ENCODE results near the gene CNTNAP3B. TPM values are rescaled to one million over a fixed set of nuclear protein-coding genes. Genes with fewer than 3 reads are reported as not detected.
"Not testable (repeated sequence)": the region's sequence is repeated elsewhere in the genome, so short reads cannot be mapped to it uniquely, and the experiment has no call there.

CNTNAP3B gene
- total RNA-seq, 2 donors from 2014 or later = 4.7 to 6.1 TPM

GRCh38 chr9:42071026-42071425 lies 58.2 kb downstream of the CNTNAP3B start:
- not testable (repeated sequence) for H3K27ac Mint-ChIP-seq; H3K4me1 ChIP-seq (ENCODE audit: control insufficient read depth, insufficient read depth, low read length); H3K4me3 ChIP-seq (ENCODE audit: low read length)

GRCh38 chr9:42070035-42070799 lies 59.0 kb downstream of the CNTNAP3B start:
- not testable (repeated sequence) for DNase-seq; H3K9me3 ChIP-seq (ENCODE audit: control insufficient read depth, low read length); H3K27me3 ChIP-seq (ENCODE audit: control insufficient read depth, insufficient read depth, low read length, poor library complexity, severe bottlenecking); H3K4me1 Mint-ChIP-seq; H3K9me3 Mint-ChIP-seq; H3K4me3 Mint-ChIP-seq; H3K27ac Mint-ChIP-seq; H3K4me3 ChIP-seq (ENCODE audit: low read length); H3K36me3 Mint-ChIP-seq (ENCODE audit: low read depth); H3K4me1 ChIP-seq (ENCODE audit: control insufficient read depth, insufficient read depth, low read length); H3K9ac ChIP-seq (ENCODE audit: extremely low read depth, low read length, poor library complexity, severe bottlenecking); H3K27me3 Mint-ChIP-seq (ENCODE audit: insufficient read depth); H3K27ac ChIP-seq (ENCODE audit: low read depth, low read length); H3K36me3 ChIP-seq (ENCODE audit: control insufficient read depth, insufficient read depth, low read length)
- WGBS, 2 experiments (ENCODE audit: insufficient coverage in 1 of 2, insufficient read length in 1 of 2) = no CpG with 5 or more reads among the region's 11 CpGs

More at GRCh38 chr9:42071026-42071425, 58.2 kb downstream of the CNTNAP3B start:
- H3K9ac ChIP-seq (ENCODE audit: extremely low read depth, low read length, poor library complexity, severe bottlenecking); H3K27me3 Mint-ChIP-seq (ENCODE audit: insufficient read depth); H3K27me3 ChIP-seq (ENCODE audit: control insufficient read depth, insufficient read depth, low read length, poor library complexity, severe bottlenecking); H3K9me3 Mint-ChIP-seq; H3K4me1 Mint-ChIP-seq; H3K4me3 Mint-ChIP-seq; H3K27ac ChIP-seq (ENCODE audit: low read depth, low read length); DNase-seq; H3K36me3 Mint-ChIP-seq (ENCODE audit: low read depth); H3K9me3 ChIP-seq (ENCODE audit: control insufficient read depth, low read length); H3K36me3 ChIP-seq (ENCODE audit: control insufficient read depth, insufficient read depth, low read length): not testable (repeated sequence)
- no CpG with 5 or more reads among the region's 4 CpGs for WGBS, 2 experiments (ENCODE audit: insufficient coverage in 1 of 2, insufficient read length in 1 of 2)

- no CpG with 5 or more reads among the region's 1 CpG for WGBS, 2 experiments (ENCODE audit: insufficient coverage in 1 of 2, insufficient read length in 1 of 2)
- not testable (repeated sequence) for H3K27ac ChIP-seq (ENCODE audit: low read depth, low read length); H3K4me1 ChIP-seq (ENCODE audit: control insufficient read depth, insufficient read depth, low read length); H3K4me3 ChIP-seq (ENCODE audit: low read length); H3K4me3 Mint-ChIP-seq; H3K36me3 Mint-ChIP-seq (ENCODE audit: low read depth); H3K27me3 Mint-ChIP-seq (ENCODE audit: insufficient read depth); H3K27ac Mint-ChIP-seq; H3K27me3 ChIP-seq (ENCODE audit: control insufficient read depth, insufficient read depth, low read length, poor library complexity, severe bottlenecking); H3K4me1 Mint-ChIP-seq; H3K9me3 ChIP-seq (ENCODE audit: control insufficient read depth, low read length); H3K36me3 ChIP-seq (ENCODE audit: control insufficient read depth, insufficient read depth, low read length); H3K9me3 Mint-ChIP-seq; H3K9ac ChIP-seq (ENCODE audit: extremely low read depth, low read length, poor library complexity, severe bottlenecking); DNase-seq
Observed at GRCh38 chr9:42053874-42054273, 75.4 kb downstream of the CNTNAP3B start.

GRCh38 chr9:42050701-42051100 lies 78.5 kb downstream of the CNTNAP3B start:
- not testable (repeated sequence) for H3K27me3 ChIP-seq (ENCODE audit: control insufficient read depth, insufficient read depth, low read length, poor library complexity, severe bottlenecking)
- WGBS, 2 experiments (ENCODE audit: insufficient coverage in 1 of 2, insufficient read length in 1 of 2) = no CpG with 5 or more reads among the region's 2 CpGs

GRCh38 chr9:42044422-42045010 lies 84.7 kb downstream of the CNTNAP3B start:
- H3K9me3 Mint-ChIP-seq; H3K27ac Mint-ChIP-seq; DNase-seq; H3K27ac ChIP-seq (ENCODE audit: low read depth, low read length); H3K4me1 Mint-ChIP-seq; H3K4me3 Mint-ChIP-seq; H3K27me3 Mint-ChIP-seq (ENCODE audit: insufficient read depth); H3K4me1 ChIP-seq (ENCODE audit: control insufficient read depth, insufficient read depth, low read length); H3K9ac ChIP-seq (ENCODE audit: extremely low read depth, low read length, poor library complexity, severe bottlenecking); H3K27me3 ChIP-seq (ENCODE audit: control insufficient read depth, insufficient read depth, low read length, poor library complexity, severe bottlenecking); H3K9me3 ChIP-seq (ENCODE audit: control insufficient read depth, low read length); H3K4me3 ChIP-seq (ENCODE audit: low read length); H3K36me3 ChIP-seq (ENCODE audit: control insufficient read depth, insufficient read depth, low read length); H3K36me3 Mint-ChIP-seq (ENCODE audit: low read depth): not testable (repeated sequence)
- WGBS, 2 experiments (ENCODE audit: insufficient coverage in 1 of 2, insufficient read length in 1 of 2) = 95 to 100% methylated on average over 1 to 8 of the region's 10 CpGs

More at GRCh38 chr9:42050701-42051100, 78.5 kb downstream of the CNTNAP3B start:
- not testable (repeated sequence) for DNase-seq; H3K27ac Mint-ChIP-seq; H3K4me1 Mint-ChIP-seq; H3K27me3 Mint-ChIP-seq (ENCODE audit: insufficient read depth); H3K4me1 ChIP-seq (ENCODE audit: control insufficient read depth, insufficient read depth, low read length); H3K9ac ChIP-seq (ENCODE audit: extremely low read depth, low read length, poor library complexity, severe bottlenecking); H3K9me3 ChIP-seq (ENCODE audit: control insufficient read depth, low read length); H3K4me3 ChIP-seq (ENCODE audit: low read length); H3K4me3 Mint-ChIP-seq; H3K36me3 Mint-ChIP-seq (ENCODE audit: low read depth); H3K27ac ChIP-seq (ENCODE audit: low read depth, low read length); H3K36me3 ChIP-seq (ENCODE audit: control insufficient read depth, insufficient read depth, low read length); H3K9me3 Mint-ChIP-seq

GRCh38 chr9:42033541-42033940 lies 95.7 kb downstream of the CNTNAP3B start:
- H3K9me3 Mint-ChIP-seq; H3K27ac Mint-ChIP-seq; H3K36me3 ChIP-seq (ENCODE audit: control insufficient read depth, insufficient read depth, low read length); H3K27me3 Mint-ChIP-seq (ENCODE audit: insufficient read depth); H3K4me1 ChIP-seq (ENCODE audit: control insufficient read depth, insufficient read depth, low read length); H3K4me1 Mint-ChIP-seq; H3K4me3 ChIP-seq (ENCODE audit: low read length); H3K4me3 Mint-ChIP-seq; H3K9me3 ChIP-seq (ENCODE audit: control insufficient read depth, low read length); H3K27ac ChIP-seq (ENCODE audit: low read depth, low read length); H3K9ac ChIP-seq (ENCODE audit: extremely low read depth, low read length, poor library complexity, severe bottlenecking); H3K27me3 ChIP-seq (ENCODE audit: control insufficient read depth, insufficient read depth, low read length, poor library complexity, severe bottlenecking); DNase-seq; H3K36me3 Mint-ChIP-seq (ENCODE audit: low read depth): not testable (repeated sequence)
- no CpG with 5 or more reads among the region's 3 CpGs for WGBS, 2 experiments (ENCODE audit: insufficient coverage in 1 of 2, insufficient read length in 1 of 2)

- H3K4me1 ChIP-seq (ENCODE audit: control insufficient read depth, insufficient read depth, low read length); H3K27ac Mint-ChIP-seq; H3K4me3 Mint-ChIP-seq; DNase-seq; H3K27me3 Mint-ChIP-seq (ENCODE audit: insufficient read depth); H3K27me3 ChIP-seq (ENCODE audit: control insufficient read depth, insufficient read depth, low read length, poor library complexity, severe bottlenecking); H3K4me1 Mint-ChIP-seq; H3K36me3 Mint-ChIP-seq (ENCODE audit: low read depth); H3K27ac ChIP-seq (ENCODE audit: low read depth, low read length); H3K9me3 Mint-ChIP-seq; H3K9me3 ChIP-seq (ENCODE audit: control insufficient read depth, low read length); H3K4me3 ChIP-seq (ENCODE audit: low read length); H3K36me3 ChIP-seq (ENCODE audit: control insufficient read depth, insufficient read depth, low read length); H3K9ac ChIP-seq (ENCODE audit: extremely low read depth, low read length, poor library complexity, severe bottlenecking): not testable (repeated sequence)
Observed at GRCh38 chr9:42020639-42021038, 108.6 kb downstream of the CNTNAP3B start.
